UCSD-AML1 (cell line): Measurements from ENCODE around the gene NPHP4.
"Not testable (repeated sequence)": the region's sequence is repeated elsewhere in the genome, so short reads cannot be mapped to it uniquely, and the experiment has no call there.

Experiments used
- DNase-seq: peaks from one replicate; lab custom pipeline; 2025; ENCODE audit not compliant: unreplicated experiment; lab: John Stamatoyannopoulos, UW

NPHP4 gene

GRCh38 chr1:5860277-5860676 is 131.9 kb downstream of the NPHP4 start:
- no peak for DNase-seq

GRCh38 chr1:5859766-5860165 is 132.5 kb downstream of the NPHP4 start:
- no peak for DNase-seq

GRCh38 chr1:5858844-5859407 is 133.3 kb downstream of the NPHP4 start:
- no peak for DNase-seq

- DNase-seq, result no peak
Observed at GRCh38 chr1:5858246-5858645, 134.0 kb downstream of the NPHP4 start.

- DNase-seq, result no peak
Observed at GRCh38 chr1:5857508-5858090, 134.6 kb downstream of the NPHP4 start.

GRCh38 chr1:5857011-5857410 is 135.2 kb downstream of the NPHP4 start:
- no peak for DNase-seq

- peak; percentile 24 for DNase-seq
Observed at GRCh38 chr1:5856246-5856815, 135.9 kb downstream of the NPHP4 start.

GRCh38 chr1:5855196-5855897 is 136.9 kb downstream of the NPHP4 start:
- no peak for DNase-seq

- no peak for DNase-seq
Observed at GRCh38 chr1:5854754-5855153, 137.5 kb downstream of the NPHP4 start.

- DNase-seq, result not testable (repeated sequence)
Observed at GRCh38 chr1:5853858-5854257, 138.4 kb downstream of the NPHP4 start.

GRCh38 chr1:5850503-5850902 is 141.7 kb downstream of the NPHP4 start:
- no peak for DNase-seq

GRCh38 chr1:5849550-5849949 is 142.7 kb downstream of the NPHP4 start:
- no peak for DNase-seq

- DNase-seq, result no peak
Observed at GRCh38 chr1:5847013-5847659, 145.1 kb downstream of the NPHP4 start.

GRCh38 chr1:5845376-5845775 is 146.8 kb downstream of the NPHP4 start:
- no peak for DNase-seq

- DNase-seq, result no peak
Observed at GRCh38 chr1:5844442-5844841, 147.8 kb downstream of the NPHP4 start.

- no peak for DNase-seq
Observed at GRCh38 chr1:5843521-5844096, 148.6 kb downstream of the NPHP4 start.

- DNase-seq, result no peak
Observed at GRCh38 chr1:5842679-5843078, 149.5 kb downstream of the NPHP4 start.

GRCh38 chr1:5840551-5841001 is 151.6 kb downstream of the NPHP4 start:
- DNase-seq, result no peak

- DNase-seq, result no peak
Observed at GRCh38 chr1:5839881-5840550, 152.2 kb downstream of the NPHP4 start.

- DNase-seq, result no peak
Observed at GRCh38 chr1:5839161-5839880, 152.9 kb downstream of the NPHP4 start.
